ENCODE data around the gene GYPA.
"Not testable (repeated sequence)": the region's sequence is repeated elsewhere in the genome, so short reads cannot be mapped to it uniquely, and the experiment has no call there.

The GYPA gene

DNA sequence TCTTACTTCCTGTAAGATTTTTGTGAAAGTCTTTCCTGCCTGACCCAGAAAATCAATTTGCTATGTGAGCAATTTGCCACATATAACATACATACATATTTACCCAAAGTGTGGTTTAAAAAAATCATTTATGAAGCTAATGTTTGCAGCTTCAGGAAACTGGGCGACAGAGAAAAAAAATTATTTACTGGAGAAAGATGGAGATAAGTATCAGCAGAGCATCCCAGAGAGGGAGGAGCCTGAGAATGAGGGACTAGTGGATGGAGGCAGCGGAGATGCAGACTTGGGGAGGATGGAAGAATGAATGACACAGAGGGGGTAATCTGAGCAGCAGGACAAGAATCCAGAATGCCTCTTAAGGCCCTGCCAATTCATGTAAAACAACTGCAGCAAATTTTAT, 975 bp upstream of the GYPA start:
- FAIRE-seq (no peak), DNase-seq (ENCODE audit: insufficient read length, low spot score) (no peak)
- TF ChIP-seq, protein P1, sequence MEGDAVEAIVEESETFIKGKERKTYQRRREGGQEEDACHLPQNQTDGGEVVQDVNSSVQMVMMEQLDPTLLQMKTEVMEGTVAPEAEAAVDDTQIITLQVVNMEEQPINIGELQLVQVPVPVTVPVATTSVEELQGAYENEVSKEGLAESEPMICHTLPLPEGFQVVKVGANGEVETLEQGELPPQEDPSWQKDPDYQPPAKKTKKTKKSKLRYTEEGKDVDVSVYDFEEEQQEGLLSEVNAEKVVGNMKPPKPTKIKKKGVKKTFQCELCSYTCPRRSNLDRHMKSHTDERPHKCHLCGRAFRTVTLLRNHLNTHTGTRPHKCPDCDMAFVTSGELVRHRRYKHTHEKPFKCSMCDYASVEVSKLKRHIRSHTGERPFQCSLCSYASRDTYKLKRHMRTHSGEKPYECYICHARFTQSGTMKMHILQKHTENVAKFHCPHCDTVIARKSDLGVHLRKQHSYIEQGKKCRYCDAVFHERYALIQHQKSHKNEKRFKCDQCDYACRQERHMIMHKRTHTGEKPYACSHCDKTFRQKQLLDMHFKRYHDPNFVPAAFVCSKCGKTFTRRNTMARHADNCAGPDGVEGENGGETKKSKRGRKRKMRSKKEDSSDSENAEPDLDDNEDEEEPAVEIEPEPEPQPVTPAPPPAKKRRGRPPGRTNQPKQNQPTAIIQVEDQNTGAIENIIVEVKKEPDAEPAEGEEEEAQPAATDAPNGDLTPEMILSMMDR (IDR thresholded peaks at IDR 0.05; ENCODE audit: insufficient read depth, missing control alignments): no peak

DNA sequence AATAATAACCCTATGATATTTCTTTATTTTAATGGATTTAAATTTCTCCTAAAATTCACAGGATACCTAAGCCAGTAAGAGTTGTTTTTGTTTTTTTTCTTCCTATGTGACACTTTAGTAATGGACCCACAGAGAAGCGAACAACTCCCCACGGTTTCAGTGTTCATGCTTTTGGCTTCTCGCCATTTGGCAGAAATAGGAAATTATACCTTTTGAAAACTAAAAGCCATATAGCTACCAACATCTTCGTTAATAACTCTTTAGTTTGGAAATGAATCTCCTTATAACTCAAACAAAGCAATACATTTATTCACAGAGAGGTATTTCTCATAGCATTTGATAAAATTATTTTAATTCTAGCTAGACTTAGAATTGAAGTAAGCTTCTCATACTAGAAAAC, 527 bp downstream of the GYPA start:
- FAIRE-seq; DNase-seq (ENCODE audit: insufficient read length, low spot score): not testable (repeated sequence)

DNA sequence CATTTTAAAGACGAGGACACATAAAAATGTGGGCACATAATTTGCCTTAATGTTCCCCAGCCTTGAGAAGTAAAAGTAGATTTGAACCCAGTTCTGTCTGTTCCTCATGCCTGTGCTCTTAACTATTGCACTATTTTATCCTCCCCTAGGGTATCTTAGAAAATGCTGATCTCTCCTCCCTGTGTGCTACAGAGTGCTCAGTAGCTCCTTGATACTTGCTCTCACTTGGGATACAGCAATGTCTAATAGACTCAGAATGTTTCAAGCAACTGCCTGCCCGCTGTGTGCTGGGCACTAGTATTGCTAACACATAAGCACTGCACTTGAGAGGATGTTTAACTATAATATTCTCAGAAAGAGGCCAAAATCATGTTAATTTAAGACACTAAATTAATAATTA, 971 bp downstream of the GYPA start:
- not testable (repeated sequence) for DNase-seq (ENCODE audit: insufficient read length, low spot score); FAIRE-seq

DNA sequence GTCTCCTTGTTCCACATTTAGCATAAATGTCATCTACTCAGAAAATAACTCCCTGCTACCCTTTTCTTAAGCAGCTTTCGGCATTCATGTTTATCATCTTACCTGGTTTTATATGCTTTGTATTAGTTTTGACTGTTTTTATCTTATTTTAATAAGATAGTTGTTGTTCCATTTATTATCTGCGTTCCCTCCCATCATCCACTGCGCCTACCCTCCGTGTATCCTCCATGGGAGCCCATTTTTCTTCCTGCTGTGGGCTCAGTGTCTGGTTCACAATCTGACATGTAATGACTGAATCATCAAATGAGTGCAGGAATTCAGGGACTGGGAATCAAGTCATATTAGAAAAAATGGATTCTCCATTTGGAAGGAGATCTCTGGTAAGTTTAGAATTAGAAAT, 2.3 kb downstream of the GYPA start:
- not testable (repeated sequence) for FAIRE-seq; DNase-seq (ENCODE audit: insufficient read length, low spot score)

DNA sequence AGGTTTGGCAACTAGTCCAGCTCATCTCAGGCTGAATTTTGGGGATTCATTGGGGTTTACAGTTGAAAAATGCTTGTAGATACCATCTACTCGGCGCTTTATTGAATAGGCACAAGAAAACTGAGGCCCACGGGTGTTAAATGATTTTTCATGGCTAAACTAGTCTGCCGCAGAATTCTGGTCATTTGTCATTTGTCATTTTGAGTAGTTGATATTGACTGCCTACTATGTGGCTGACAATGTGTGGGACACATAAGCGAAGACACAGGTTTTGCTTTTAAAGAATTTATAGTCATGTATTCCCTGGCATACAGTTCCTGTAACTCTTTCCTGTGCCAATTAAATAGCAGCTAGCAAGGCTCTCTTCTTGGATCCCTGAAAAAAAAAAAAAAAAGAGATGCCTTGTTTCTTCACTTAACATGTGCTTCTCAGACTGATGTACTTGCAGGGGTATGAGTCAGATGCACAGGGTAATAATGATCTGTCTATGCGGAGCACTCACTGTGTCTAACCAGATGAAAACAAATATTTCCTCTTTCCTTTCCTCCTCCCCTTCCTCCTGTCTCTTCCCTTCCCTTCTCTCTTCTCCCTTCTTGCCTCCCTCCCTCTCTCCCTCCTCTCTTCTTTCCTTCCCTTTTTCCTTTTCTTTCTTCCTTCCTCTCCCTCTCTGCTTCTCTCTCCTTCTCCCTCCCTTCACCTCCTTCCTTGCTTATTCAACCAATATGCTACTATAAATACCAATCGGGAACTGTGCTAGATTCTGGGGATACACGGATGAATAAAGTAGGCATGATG, 3.2 kb downstream of the GYPA start:
- FAIRE-seq; DNase-seq (ENCODE audit: insufficient read length, low spot score): not testable (repeated sequence)

DNA sequence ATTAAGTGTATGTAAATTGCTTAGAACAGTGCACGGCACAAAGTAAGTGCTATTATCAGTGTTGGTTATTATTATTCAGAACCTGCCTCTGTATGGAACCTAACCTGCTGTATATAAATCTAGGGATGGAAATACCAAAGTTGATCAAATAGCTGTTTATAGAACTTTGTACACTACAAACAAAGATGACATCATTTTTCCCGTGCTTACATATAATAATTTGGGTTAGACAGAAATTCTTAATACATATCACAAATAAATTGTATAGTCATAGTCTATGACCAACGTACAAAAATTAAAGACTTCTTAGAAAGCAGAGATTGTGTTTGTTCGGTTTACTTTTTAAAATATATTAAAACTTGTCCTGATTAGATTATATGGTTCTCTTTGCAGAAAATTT, 4.3 kb downstream of the GYPA start:
- DNase-seq (ENCODE audit: insufficient read length, low spot score); FAIRE-seq: not testable (repeated sequence)

DNA sequence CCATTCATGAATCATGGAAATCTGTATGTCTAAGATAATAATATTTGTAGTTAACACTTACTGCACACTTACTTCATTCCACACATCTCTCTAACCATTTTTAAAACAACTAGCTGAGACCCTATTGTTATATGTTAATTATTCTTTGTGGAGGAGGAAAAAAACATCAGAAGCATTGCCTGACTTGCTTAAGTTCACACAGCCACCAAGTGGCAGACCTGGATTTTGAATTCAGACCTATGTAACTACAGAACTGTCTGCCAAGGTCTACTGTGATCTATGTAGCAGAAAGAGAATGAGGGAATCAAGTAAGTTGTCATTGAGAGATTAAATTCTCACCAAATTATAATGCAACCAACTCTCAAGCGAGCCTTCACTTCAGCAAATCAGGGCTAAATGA, 10.4 kb downstream of the GYPA start:
- not testable (repeated sequence) for FAIRE-seq; DNase-seq (ENCODE audit: insufficient read length, low spot score)

DNA sequence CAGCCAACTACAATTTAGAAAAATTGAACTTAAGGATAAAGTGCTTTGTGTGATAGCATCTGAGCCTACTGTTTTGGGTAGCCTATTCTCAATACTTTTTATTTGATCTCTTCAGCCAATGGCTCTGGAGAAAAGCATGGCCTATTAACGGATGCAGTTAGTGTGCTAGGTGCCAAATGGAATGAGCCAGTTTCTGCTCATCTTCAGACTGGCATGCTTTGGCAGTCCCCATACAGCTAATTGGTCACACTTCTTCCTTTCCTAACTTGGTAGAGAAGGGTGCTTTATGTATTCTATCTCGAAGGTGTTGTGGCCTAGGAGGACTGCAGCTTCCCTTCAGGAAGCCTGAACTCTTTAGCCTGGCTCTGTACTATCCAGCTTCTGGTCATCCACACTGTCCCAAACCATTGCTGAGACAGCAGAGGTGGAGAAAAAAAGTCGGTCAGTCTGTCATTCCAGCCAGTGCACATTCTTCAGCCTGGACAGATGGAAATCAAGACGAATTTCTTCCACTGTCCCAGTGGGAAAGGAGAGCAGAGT, 11.1 kb downstream of the GYPA start:
- not testable (repeated sequence) for FAIRE-seq; DNase-seq (ENCODE audit: insufficient read length, low spot score)

DNA sequence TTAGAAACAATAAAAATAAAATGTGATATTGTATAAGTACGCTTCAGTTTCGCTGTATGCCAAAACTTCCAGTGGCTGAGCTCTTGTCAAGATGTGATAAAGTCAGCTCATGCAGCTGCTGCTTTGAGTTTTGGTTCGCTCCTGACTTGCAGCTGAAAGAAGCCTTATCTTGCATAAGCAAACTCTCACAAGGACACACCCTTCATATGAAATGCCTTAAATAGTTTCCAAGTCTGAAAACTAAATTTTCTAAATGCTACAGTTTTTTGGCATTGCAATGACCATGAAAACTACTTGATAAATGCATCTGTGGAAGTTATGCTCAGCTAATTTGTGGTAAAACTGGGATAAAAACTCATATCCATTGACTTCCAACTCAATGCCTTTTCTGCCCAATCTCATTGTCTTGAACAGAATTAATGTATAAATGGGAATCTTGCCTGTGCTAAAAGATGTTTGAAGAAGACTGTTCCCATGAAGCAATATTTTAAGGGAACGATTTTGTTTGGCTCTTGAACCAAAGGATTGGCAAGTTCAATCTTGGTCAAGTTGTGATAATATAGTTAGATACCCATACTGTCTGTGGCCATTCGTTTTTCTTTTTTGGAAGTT, 11.7 kb downstream of the GYPA start:
- DNase-seq (ENCODE audit: insufficient read length, low spot score); FAIRE-seq: not testable (repeated sequence)

DNA sequence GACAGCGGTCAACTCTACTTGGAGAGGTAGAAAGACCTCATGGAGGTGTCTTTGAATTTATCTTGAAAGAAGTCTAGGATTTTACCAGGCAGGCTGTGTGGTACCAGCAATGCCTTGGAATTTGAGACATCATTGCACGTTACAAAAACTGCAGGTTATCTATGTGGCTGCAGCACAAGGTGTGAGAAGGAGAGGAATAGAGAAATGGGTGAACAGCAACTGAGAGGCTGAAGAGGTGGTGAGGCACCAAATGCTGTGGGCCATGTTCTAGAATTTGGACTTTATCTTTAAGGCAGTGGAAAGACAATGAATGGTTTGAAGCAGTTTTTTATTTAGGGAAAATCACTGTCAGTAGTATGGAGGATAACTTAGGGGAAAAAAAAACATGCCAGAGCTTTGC, 15.4 kb downstream of the GYPA start:
- DNase-seq (ENCODE audit: insufficient read length, low spot score); FAIRE-seq: not testable (repeated sequence)

DNA sequence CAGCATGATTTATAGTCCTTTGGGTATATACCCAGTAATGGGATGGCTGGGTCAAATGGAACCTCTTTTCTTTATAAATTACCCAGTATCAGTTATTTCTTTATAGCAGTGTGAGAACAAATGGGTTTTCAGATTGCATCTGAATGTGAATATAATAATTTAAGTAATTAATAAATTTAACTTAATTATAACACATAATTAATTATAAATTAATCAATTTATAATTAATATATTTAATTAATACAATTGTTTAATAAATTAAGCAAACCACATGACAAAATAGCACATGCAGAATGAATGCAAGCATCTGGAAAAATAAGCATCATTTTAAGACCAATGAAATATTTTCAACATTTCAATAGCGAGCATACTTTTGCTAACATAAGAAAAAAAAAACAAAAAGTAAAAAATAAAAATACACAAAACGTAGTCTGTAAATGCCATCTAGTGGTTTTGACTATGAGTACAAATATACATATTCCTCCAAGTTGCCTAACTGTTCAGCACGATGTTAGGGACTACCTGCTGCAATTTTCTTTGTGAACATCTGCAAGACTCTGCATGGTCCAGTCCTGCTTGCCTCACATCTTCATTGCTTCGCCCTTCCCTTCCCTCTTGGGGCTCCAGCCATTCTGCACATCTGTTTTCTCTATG, 16.4 kb downstream of the GYPA start:
- not testable (repeated sequence) for DNase-seq (ENCODE audit: insufficient read length, low spot score); FAIRE-seq

DNA sequence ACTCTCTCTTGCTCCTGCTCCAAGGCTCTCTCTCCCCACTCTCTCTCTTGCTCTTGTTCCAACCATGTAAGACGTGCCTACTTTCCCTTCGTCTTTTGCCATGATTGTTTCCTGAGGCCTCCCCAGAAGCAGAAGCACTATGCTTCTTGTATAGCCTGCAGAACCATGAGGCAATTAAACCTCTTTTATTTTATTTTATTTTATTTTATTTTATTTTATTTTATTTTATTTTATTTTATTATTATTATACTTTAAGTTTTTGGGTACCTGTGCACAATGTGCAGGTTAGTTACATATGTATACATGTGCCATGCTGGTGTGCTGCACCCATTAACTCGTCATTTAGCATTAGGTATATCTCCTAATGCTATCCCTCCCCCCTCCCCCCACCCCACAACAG, 17.2 kb downstream of the GYPA start:
- DNase-seq (ENCODE audit: insufficient read length, low spot score); FAIRE-seq: not testable (repeated sequence)

DNA sequence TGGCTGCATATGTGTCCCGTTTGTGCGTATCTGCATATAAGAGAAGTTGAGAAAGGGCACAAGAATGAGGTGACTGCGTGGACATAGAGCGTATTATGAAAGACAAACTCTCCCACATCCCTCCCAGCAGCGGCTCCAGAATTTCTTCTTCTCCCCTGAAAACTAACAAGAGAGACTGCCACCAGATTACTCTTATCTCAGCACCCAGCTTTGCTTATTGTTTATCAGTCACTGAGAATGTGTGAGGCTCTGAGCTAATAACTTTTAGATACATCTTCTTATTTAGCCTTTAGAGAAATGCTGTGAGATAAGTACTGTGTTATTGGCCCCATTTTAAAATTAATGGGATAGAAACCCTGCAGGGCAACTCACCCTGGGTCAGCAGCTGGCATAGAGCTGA, 20.8 kb downstream of the GYPA start:
- not testable (repeated sequence) for DNase-seq (ENCODE audit: insufficient read length, low spot score); FAIRE-seq

DNA sequence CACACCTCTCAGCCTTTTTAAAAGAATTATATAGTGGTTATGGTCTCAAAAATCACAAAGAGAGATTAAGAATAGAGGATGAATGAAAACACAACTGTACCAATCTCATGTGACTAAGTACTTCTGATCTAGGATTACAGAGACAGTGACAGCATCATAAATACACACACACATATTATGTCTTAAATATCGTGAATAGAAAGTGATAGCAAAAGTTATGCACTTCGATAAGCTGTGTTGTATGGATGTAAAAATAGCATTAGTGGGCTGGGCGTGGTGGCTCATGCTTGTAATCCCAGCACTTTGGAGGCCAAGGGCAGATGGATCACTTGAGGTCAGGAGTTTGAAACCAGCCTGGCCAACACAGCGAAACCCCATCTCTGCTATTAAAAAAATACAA, 25.0 kb downstream of the GYPA start:
- no peak for FAIRE-seq

More for the DNA sequence above, 25.0 kb downstream of the GYPA start:
- TF ChIP-seq, protein P1 (IDR thresholded peaks at IDR 0.05; ENCODE audit: insufficient read depth, missing control alignments): no peak
- no peak for DNase-seq (ENCODE audit: insufficient read length, low spot score)

Measured in D721Med (cell line).